Activated CD4-positive, alpha-beta memory T cell treated with anti-CD3 and anti-CD28 coated beads for 36 hours (primary cell): ENCODE data around the gene SRSF11. TPM values are rescaled to one million over a fixed set of nuclear protein-coding genes. Genes with fewer than 3 reads are reported as not detected.
"Not testable (repeated sequence)": the region's sequence is repeated elsewhere in the genome, so short reads cannot be mapped to it uniquely, and the experiment has no call there.

Source experiments
- CTCF ChIA-PET: fragments of 350-600 bp; sonication (Branson Sonifier 250); formaldehyde crosslinking; loops from one replicate; lab custom pipeline; 2021; ENCODE audit warnings: antibody characterized with exemption, inconsistent platforms; lab: Charles Lee
- POLR2A ChIA-PET: fragments of 350-600 bp; sonication (Branson Sonifier 250); formaldehyde crosslinking; loops from one replicate; lab custom pipeline; 2021; ENCODE audit warnings: antibody characterized with exemption; lab: Charles Lee
- DNase-seq: peaks from one replicate; pipeline ENCODE4 v3.0.0-alpha.2; 2020
- H3K27ac Mint-ChIP-seq: one replicate; pipeline ENCODE4 v1.8.0; 2021; ENCODE audit warnings: mixed read lengths
- H3K27me3 Mint-ChIP-seq: one replicate; pipeline ENCODE4 v1.8.0; 2021; ENCODE audit warnings: mixed read lengths
- H3K36me3 Mint-ChIP-seq: one replicate; pipeline ENCODE4 v1.8.0; 2021; ENCODE audit warnings: mixed read lengths
- H3K4me1 Mint-ChIP-seq: one replicate; pipeline ENCODE4 v1.8.0; 2021; ENCODE audit warnings: low read depth, mixed read lengths
- H3K4me3 Mint-ChIP-seq: one replicate; pipeline ENCODE4 v1.8.0; 2021; ENCODE audit warnings: mild to moderate bottlenecking, mixed read lengths
- H3K9me3 Mint-ChIP-seq: one replicate; pipeline ENCODE4 v1.8.0; 2021; ENCODE audit warnings: mixed read lengths
- intact Hi-C: fragments of 100-400 bp; cut with micrococcal nuclease; formaldehyde crosslinking; loops from one replicate; pipeline ENCODE4 v1.15.1; 2023
- total RNA-seq, 2 experiments: library from RNA; stranded (reverse); gene quantifications; one replicate each; pipeline ENCODE4 v1.2.3, GENCODE V29; 2021

The SRSF11 gene
- total RNA-seq, 2 experiments from 2014 or later, result 156 to 164 TPM

- no peak overlapping the region for H3K27ac Mint-ChIP-seq
- H3K4me1 Mint-ChIP-seq, result peaks cover 50% of the 10 kb centered on the region
- CTCF ChIA-PET, result interaction anchor here (0.6 kb wide), 1 partner anchor 308 kb away, joined by 3 read pairs; no protein-coding TSS in a partner anchor
- H3K4me3 Mint-ChIP-seq, result peak overlapping the region; percentile 99
- intact Hi-C loops, result no loop called here
- H3K27me3 Mint-ChIP-seq, result no peaks in the 10 kb centered on the region
- H3K9me3 Mint-ChIP-seq, result no peaks in the 10 kb centered on the region
- POLR2A ChIA-PET, result no interaction called here
- no peak for DNase-seq
- peaks cover 10% of the 10 kb centered on the region for H3K36me3 Mint-ChIP-seq
Observed at GRCh38 chr1:70204139-70204538, 17.0 kb upstream of the SRSF11 start.

DNA sequence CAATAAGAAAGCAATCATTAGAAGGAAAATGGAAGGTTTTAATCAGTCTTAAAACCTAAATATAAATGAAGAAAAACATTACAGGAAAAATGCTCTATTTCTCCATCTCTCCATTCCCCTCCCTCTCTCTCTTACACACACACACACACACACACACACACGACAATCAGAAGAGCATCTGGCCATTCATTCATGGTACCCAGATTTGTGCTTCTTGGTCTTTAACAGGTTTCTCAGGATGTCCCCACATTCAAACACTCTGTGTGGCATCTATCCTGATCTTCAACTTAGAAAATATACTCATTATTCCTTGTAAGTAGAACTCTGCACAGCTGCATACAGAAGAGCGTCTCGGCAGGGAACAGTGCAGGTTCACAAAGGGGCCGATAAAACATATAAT, 16.6 kb upstream of the SRSF11 start:
- intact Hi-C loops, result no loop called here
- CTCF ChIA-PET, result interaction anchor here (0.6 kb wide), 1 partner anchor 307 kb away, joined by 3 read pairs; no protein-coding TSS in a partner anchor
- peak overlapping the region; percentile 99 for H3K4me3 Mint-ChIP-seq
- POLR2A ChIA-PET, result interaction anchor here (2.0 kb wide), 1 partner anchor 206 kb away, joined by 6 read pairs; the partner anchor contains the start of gene CTH
- H3K27ac Mint-ChIP-seq, result peak overlapping the region; percentile 94
- peaks cover 53% of the 10 kb centered on the region for H3K4me1 Mint-ChIP-seq
- H3K9me3 Mint-ChIP-seq, result no peaks in the 10 kb centered on the region
- DNase-seq, result no peak
- no peaks in the 10 kb centered on the region for H3K27me3 Mint-ChIP-seq
- H3K36me3 Mint-ChIP-seq, result peaks cover 10% of the 10 kb centered on the region

DNA sequence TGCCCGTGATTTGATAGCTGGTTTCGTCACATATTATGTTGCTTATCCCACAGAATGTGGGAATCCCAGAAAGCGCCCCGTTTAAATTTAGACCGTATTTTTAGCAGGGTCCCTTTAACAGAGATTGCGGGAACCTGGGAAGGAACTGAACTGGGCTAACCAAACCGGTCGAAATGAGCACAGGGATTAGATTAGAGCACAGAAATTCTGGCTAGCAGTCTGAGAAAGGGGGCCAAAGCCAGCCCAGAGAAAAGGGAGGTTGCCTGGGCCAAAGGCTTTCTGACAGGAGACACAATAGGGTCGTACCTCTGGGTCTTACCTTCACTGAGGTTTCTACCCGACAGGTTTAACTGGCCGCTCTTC, 16.1 kb upstream of the SRSF11 start:
- intact Hi-C loops, result loop anchor here (1.0 kb wide), 5 partner anchors 16 to 876 kb away; partner anchors contain the start of genes ANKRD13C, SRSF11 and ZRANB2
- H3K36me3 Mint-ChIP-seq, result peaks cover 10% of the 10 kb centered on the region
- H3K4me3 Mint-ChIP-seq, result peak overlapping the region; percentile 99
- ChIA-PET CTCF (interaction anchor here (0.5 kb wide), 1 partner anchor 12 kb away, joined by 3 read pairs; no protein-coding TSS in a partner anchor), POLR2A (interaction anchor here (1.3 to 2.0 kb wide), 2 partner anchors 11 to 206 kb away, joined by 4 to 6 read pairs; partner anchors contain the start of gene CTH)
- DNase-seq, result no peak
- H3K27ac Mint-ChIP-seq, result peak overlapping the region; percentile 94
- H3K4me1 Mint-ChIP-seq, result peaks cover 57% of the 10 kb centered on the region
- H3K27me3 Mint-ChIP-seq, result no peaks in the 10 kb centered on the region
- no peaks in the 10 kb centered on the region for H3K9me3 Mint-ChIP-seq

DNA sequence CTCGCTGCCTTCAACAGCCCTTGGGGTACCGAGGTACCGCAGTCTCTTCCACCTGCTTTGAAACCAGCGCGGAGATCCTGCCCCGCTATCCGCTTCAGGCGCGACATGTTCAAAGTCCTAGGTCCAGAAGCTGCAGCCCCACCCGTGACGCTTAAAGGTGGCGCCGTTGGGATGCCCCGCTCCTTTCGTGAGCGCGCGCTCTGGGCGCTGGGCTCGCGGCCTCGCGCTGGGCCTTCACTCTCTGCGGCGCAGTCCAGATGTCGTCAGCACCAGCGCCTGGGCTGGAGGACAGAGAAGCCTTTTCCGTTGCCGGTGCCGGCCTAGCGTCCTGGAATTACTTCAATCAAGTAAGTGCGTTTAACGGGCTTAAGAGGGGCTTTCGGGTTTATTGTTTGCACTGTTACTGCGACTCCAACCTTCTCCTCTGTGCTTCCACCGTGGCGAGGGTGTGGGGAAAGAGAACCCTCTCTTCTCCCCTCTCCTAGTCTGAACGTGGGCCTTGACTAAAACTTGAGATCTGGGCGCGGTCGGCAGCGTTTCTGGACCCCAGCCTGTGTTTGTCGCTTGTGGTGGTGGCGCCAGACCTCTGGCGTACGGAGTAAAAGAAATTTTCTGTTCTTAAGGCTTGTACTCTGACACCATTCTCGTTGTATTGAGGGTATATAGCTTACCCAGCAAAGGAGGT, 15.6 kb upstream of the SRSF11 start, which contains the start of gene LRRC40:
TSS of gene LRRC40 (minus strand) at position 146 of the 685 bp plus-strand sequence. CDS start at position 107, 39 bp downstream.
- Mint-ChIP-seq H3K27ac (peak within 1 kb of the TSS; percentile 94), H3K36me3 (peaks cover 10% of the 10 kb centered on the region), H3K4me3 (peak within 1 kb of the TSS; percentile 99), H3K9me3 (no peaks in the 10 kb centered on the region), H3K4me1 (peaks cover 63% of the 10 kb centered on the region), H3K27me3 (no peaks in the 10 kb centered on the region)
- ChIA-PET CTCF (interaction anchor here (0.5 to 1.7 kb wide), 3 partner anchors 13 to 34 kb away, joined by 3 to 8 read pairs (median 3); partner anchors contain the start of gene SRSF11), POLR2A (interaction anchor here (1.2 to 2.0 kb wide), 5 partner anchors 11 to 205 kb away, joined by 4 to 17 read pairs (median 6); partner anchors contain the start of genes ANKRD13C, CTH and SRSF11)
- DNase-seq, result peak; percentile 98
- intact Hi-C loops, result loop anchor here (1.0 kb wide), 5 partner anchors 16 to 876 kb away; partner anchors contain the start of genes ANKRD13C, SRSF11 and ZRANB2

DNA sequence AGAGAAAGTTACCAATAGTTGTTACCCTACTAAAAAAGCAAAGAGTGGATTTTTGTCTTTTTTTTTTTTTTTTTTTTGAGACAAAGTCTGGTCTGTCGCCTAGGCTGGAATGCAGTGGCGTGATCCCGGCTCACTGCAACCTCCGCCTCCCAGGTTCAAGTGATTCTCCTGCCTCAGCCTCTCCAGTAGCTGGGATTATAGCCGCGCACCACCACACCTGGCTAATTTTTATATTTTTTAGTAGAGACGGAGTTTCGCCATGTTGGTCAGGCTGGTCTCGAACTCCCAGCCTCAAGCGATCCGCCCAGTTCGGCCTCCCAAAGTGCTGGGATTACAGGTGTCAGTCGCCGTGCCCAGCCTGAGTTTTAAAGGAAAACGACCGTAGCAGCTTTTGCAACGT, 14.3 kb upstream of the SRSF11 start:
- H3K9me3 Mint-ChIP-seq, intact Hi-C loops: not testable (repeated sequence)
- CTCF ChIA-PET, result interaction anchor here (1.7 kb wide), 1 partner anchor 14 kb away, joined by 8 read pairs; the partner anchor contains the start of gene SRSF11

DNA sequence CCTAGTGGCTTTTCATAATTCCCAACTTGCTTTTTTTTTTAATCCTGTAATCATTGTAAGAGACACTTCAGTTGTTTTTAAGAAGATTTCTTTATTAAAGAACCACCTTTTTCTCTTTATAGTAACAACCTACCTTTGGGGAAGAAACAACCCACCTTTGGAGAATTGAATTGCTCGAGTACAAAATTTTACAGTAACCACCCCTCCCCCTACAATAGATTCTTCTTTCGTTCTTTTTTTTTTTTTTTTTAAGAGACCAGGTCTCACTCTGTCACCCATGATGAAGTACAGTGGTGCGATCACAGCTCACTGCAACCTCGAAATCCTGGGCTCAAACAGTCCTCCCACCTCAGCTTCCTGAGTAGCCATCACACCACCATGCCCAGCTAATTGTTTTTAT, 13.7 kb upstream of the SRSF11 start:
- Mint-ChIP-seq H3K27me3 (no peaks in the 10 kb centered on the region), H3K36me3 (peaks cover 10% of the 10 kb centered on the region), H3K4me1 (peaks cover 64% of the 10 kb centered on the region), H3K9me3 (no peaks in the 10 kb centered on the region), H3K4me3 (peak overlapping the region; percentile 99), H3K27ac (peak overlapping the region; percentile 39)
- POLR2A ChIA-PET, result no interaction called here
- CTCF ChIA-PET, result no interaction called here
- intact Hi-C loops, result no loop called here
- no peak for DNase-seq

More for the DNA sequence above, 14.3 kb upstream of the SRSF11 start:
- not testable (repeated sequence) for DNase-seq, H3K36me3 Mint-ChIP-seq, H3K27me3 Mint-ChIP-seq
- POLR2A ChIA-PET, result interaction anchor here (0.6 to 1.8 kb wide), 4 partner anchors 14 to 874 kb away, joined by 3 to 17 read pairs (median 6); partner anchors contain the start of genes ANKRD13C, SRSF11 and ZRANB2
- Mint-ChIP-seq H3K4me1 (peaks cover 70% of the 10 kb centered on the region), H3K4me3 (peak overlapping the region; percentile 99), H3K27ac (peak overlapping the region; percentile 94)

- CTCF ChIA-PET, result no interaction called here
- peaks cover 10% of the 10 kb centered on the region for H3K36me3 Mint-ChIP-seq
- no peak overlapping the region for H3K4me3 Mint-ChIP-seq
- intact Hi-C loops, result no loop called here
- no peak for DNase-seq
- POLR2A ChIA-PET, result interaction anchor here (3.7 kb wide), 1 partner anchor 12 kb away, joined by 21 read pairs; the partner anchor contains the start of gene SRSF11
- H3K27ac Mint-ChIP-seq, result no peak overlapping the region
- no peaks in the 10 kb centered on the region for H3K27me3 Mint-ChIP-seq
- no peaks in the 10 kb centered on the region for H3K9me3 Mint-ChIP-seq
- peaks cover 60% of the 10 kb centered on the region for H3K4me1 Mint-ChIP-seq
Observed at GRCh38 chr1:70208292-70208691, 12.9 kb upstream of the SRSF11 start.

- ChIA-PET POLR2A (interaction anchor here (1.0 to 3.7 kb wide), 2 partner anchors 10 to 144 kb away, joined by 4 to 21 read pairs; partner anchors contain the start of genes ANKRD13C and SRSF11), CTCF (no interaction called here)
- peaks cover 46% of the 10 kb centered on the region for H3K4me1 Mint-ChIP-seq
- peaks cover 17% of the 10 kb centered on the region for H3K36me3 Mint-ChIP-seq
- H3K27ac Mint-ChIP-seq, result no peak overlapping the region
- H3K4me3 Mint-ChIP-seq, result no peak overlapping the region
- intact Hi-C loops, result loop anchor here (1.0 kb wide), 1 partner anchor 42 kb away; no protein-coding TSS in a partner anchor
- DNase-seq, result no peak
- H3K9me3 Mint-ChIP-seq, result no peaks in the 10 kb centered on the region
- no peaks in the 10 kb centered on the region for H3K27me3 Mint-ChIP-seq
Observed at GRCh38 chr1:70210820-70211219, 10.4 kb upstream of the SRSF11 start.

DNA sequence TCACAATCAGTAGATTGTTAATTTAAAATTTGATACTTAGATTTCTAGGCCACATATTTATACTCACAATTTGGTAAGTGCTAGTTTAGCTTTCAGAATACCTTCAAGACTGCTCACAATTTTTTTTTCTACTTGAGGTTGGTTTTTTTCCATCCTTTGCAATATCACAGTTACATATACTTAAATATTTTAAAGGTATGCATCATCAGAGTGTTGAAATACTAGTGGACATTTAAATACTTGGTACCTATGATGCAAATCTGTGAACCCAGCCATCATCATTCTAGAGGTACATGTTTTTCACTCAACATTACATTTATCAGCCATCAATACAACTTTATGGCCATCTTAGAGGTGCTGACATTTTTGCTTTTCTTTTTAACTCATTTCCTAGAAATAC, 9.6 kb upstream of the SRSF11 start:
- Mint-ChIP-seq H3K27ac (no peak overlapping the region), H3K36me3 (peaks cover 19% of the 10 kb centered on the region), H3K4me1 (peaks cover 43% of the 10 kb centered on the region), H3K9me3 (no peaks in the 10 kb centered on the region), H3K27me3 (no peaks in the 10 kb centered on the region), H3K4me3 (no peak overlapping the region)
- ChIA-PET CTCF (no interaction called here), POLR2A (interaction anchor here (0.6 to 3.7 kb wide), 2 partner anchors 9 to 49 kb away, joined by 3 to 21 read pairs; partner anchors contain the start of gene SRSF11)
- intact Hi-C loops, result no loop called here
- DNase-seq, result no peak

- H3K27ac Mint-ChIP-seq, result peak overlapping the region; percentile 24
- no peaks in the 10 kb centered on the region for H3K9me3 Mint-ChIP-seq
- H3K27me3 Mint-ChIP-seq, result no peaks in the 10 kb centered on the region
- H3K36me3 Mint-ChIP-seq, result peaks cover 37% of the 10 kb centered on the region
- DNase-seq, result no peak
- H3K4me3 Mint-ChIP-seq, result no peak overlapping the region
- intact Hi-C loops, result loop anchor here (5.0 kb wide), 1 partner anchor 88 kb away; no protein-coding TSS in a partner anchor
- ChIA-PET POLR2A (interaction anchor here (1.9 to 3.1 kb wide), 3 partner anchors 10 to 191 kb away, joined by 8 to 21 read pairs (median 17); partner anchors contain the start of genes CTH and LRRC40), CTCF (interaction anchor here (1.0 kb wide), 1 partner anchor 85 kb away, joined by 3 read pairs; no protein-coding TSS in a partner anchor)
- peaks cover 33% of the 10 kb centered on the region for H3K4me1 Mint-ChIP-seq
Observed at GRCh38 chr1:70220015-70220414, 1.2 kb upstream of the SRSF11 start.

DNA sequence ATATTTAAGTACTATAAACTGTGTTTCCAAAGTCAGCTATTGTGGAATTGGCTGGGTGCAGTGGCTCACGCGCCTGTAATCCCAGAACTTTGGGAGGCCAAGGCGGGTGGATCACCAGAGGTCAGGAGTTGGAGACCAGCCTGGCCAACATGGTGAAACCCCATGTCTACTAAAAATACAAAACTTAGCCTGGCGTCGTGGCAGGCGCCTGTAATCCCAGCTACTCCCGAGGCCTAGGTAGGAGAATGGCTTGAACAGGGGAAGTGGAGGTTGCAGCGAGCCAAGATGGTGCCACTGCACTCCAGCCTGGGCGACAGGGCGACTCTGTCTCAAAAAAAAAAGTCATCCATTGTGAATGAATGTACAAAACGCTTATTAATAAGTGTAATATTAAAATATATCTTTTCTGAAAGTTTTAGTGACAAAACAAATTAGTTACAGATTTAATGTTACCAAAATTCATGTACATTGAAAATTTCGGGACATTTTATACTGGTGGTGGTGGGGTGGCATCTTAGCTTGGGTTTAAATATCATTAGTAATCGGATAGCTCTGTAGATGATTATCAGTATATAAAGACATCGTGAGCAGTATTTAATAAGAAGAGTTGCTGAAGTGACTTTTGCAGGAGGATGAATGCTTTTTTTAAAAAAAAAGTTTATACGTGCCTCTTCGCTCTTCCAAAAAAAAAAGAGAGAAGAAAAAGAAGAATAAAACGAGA, 503 bp upstream of the SRSF11 start:
- peak overlapping the region; percentile 91 for H3K4me3 Mint-ChIP-seq
- POLR2A ChIA-PET, result interaction anchor here (0.9 to 3.1 kb wide), 8 partner anchors 11 to 190 kb away, joined by 3 to 21 read pairs (median 6); partner anchors contain the start of genes ANKRD13C, CTH and LRRC40
- no peaks in the 10 kb centered on the region for H3K27me3 Mint-ChIP-seq
- CTCF ChIA-PET, result interaction anchor here (0.6 to 1.1 kb wide), 3 partner anchors 15 to 49 kb away, joined by 3 to 8 read pairs (median 4); partner anchors contain the start of gene LRRC40
- H3K36me3 Mint-ChIP-seq, result peaks cover 31% of the 10 kb centered on the region
- H3K4me1 Mint-ChIP-seq, result peaks cover 33% of the 10 kb centered on the region
- intact Hi-C loops, result loop anchor here (1.0 to 5.0 kb wide), 6 partner anchors 7 to 861 kb away; partner anchors contain the start of genes ANKRD13C, LRRC40 and ZRANB2
- no peaks in the 10 kb centered on the region for H3K9me3 Mint-ChIP-seq
- DNase-seq, result no peak
- peak overlapping the region; percentile 97 for H3K27ac Mint-ChIP-seq
